GM06990 (cell line): ENCODE measurements around the gene RNU1-3.
"Not testable (repeated sequence)": the region's sequence is repeated elsewhere in the genome, so short reads cannot be mapped to it uniquely, and the experiment has no call there.

ENCODE experiments used
- DNase-seq: peaks from one replicate; pipeline ENCODE4 v3.0.0-alpha.2; 2011; ENCODE audit not compliant: insufficient read length; ENCODE audit errors: extremely low read depth
- H3K27me3 ChIP-seq: replicated peaks from 2 replicates; pipeline ENCODE4 v1.6.0; 2011; ENCODE audit warnings: low read length; ENCODE audit not compliant: control insufficient read depth, insufficient read depth
- H3K36me3 ChIP-seq: 2 replicates; pipeline ENCODE4 v1.5.1; 2011; ENCODE audit warnings: low read length; ENCODE audit not compliant: control insufficient read depth, insufficient read depth
- H3K4me3 ChIP-seq: replicated peaks from 2 replicates; pipeline ENCODE4 v1.5.1; 2011; ENCODE audit warnings: low read depth, mild to moderate bottlenecking, control low read depth, low read length
- TF ChIP-seq, protein P1 (sequence below): IDR thresholded peaks from 2 replicates; pipeline ENCODE4 v1.5.1; 2011; ENCODE audit warnings: low read length, control low read depth, mild to moderate bottlenecking, inconsistent platforms; ENCODE audit not compliant: insufficient read depth, poor library complexity, severe bottlenecking

RNU1-3 gene

DNA sequence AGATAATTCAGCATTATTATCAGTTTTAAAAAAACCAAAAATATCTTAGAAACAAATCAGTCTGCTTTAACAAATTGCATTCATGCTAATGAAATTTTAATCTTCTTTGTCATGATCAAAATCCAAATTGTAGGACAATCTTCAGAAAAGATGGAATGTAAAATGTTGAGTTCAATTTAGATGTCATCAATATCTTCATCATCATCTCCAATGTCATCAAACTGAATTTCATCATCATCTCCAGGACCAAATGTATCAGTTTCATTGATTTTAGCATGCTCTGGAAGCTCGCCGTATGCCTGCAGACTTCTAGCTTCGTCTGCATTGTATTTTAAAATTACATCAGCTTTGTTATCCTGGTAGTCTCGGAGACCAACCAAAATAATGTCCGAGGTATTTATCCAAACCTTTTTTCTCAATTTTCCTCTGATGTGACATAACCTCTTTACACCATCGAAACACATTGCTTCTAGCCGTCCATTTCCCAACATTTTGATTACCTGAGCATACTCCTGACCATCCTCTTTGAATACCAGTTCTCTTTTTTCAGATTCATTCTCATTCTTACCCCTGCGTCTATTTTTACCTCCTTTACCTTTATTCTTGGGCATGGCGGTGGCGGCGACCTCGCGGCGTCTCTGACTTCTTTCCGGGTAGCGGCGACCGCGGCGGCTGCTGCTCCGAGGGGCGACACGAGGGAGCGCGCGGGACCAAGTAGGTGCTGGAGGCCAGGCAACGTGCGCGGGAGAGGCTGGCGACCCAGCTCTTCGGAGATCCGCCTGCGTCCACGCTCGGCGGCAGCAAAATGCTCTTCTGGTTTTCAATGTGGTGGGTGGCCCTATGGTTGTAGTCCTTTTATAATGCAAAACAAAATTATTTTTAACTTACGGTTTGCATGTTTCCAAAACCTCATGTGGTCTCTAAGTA lies 19.0 kb upstream of the RNU1-3 start:
- DNase-seq, H3K27me3 ChIP-seq, H3K4me3 ChIP-seq, H3K36me3 ChIP-seq: not testable (repeated sequence)

DNA sequence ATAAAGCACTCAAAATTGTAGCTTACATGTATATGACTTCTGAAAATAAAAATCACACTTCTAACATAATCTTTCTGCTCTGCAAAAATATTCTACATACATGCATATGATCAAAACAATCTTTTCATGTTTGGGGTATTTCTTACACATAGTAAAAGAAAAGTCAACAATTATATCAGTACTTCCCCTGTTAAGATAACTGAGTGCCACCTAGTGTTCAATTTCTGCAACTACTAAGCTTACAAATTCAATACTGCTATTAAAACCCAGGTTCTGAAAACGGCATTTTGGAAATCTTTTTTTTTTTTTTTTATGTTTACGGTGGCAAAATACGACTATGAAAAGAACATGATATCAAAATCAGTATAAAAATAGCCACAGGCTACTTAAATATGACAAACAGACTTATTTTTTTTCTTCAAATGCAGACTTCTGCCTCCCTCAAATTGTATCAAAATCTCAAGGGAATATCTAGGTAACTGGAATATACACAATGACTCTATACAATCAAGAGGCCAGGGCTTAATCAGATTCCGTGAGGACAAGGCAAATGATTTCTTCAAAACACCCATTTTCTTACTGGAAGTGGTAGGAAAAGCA lies 18.1 kb upstream of the RNU1-3 start:
- H3K4me3 ChIP-seq, H3K36me3 ChIP-seq, H3K27me3 ChIP-seq, DNase-seq: not testable (repeated sequence)
- TF ChIP-seq, protein P1, sequence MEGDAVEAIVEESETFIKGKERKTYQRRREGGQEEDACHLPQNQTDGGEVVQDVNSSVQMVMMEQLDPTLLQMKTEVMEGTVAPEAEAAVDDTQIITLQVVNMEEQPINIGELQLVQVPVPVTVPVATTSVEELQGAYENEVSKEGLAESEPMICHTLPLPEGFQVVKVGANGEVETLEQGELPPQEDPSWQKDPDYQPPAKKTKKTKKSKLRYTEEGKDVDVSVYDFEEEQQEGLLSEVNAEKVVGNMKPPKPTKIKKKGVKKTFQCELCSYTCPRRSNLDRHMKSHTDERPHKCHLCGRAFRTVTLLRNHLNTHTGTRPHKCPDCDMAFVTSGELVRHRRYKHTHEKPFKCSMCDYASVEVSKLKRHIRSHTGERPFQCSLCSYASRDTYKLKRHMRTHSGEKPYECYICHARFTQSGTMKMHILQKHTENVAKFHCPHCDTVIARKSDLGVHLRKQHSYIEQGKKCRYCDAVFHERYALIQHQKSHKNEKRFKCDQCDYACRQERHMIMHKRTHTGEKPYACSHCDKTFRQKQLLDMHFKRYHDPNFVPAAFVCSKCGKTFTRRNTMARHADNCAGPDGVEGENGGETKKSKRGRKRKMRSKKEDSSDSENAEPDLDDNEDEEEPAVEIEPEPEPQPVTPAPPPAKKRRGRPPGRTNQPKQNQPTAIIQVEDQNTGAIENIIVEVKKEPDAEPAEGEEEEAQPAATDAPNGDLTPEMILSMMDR, result peak; percentile 11

DNA sequence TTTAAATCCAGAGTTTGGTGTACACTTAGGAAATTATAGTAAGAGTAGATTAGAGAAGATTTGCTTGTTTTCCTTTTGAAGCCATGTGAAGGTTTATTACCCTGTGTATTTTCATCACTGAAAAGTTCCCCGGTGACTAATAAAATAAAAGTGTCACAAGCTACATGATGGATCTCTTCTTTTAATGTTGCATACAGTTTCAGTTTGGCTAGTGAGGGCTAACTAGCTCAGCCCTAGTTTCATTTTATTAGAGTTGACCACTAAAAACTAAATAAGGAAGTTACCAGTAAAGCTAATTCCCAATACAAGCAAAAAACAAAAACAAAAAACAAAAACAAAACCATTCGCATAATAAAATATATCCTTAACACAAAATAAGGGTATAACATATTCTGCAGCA lies 17.4 kb upstream of the RNU1-3 start:
- not testable (repeated sequence) for DNase-seq, H3K27me3 ChIP-seq, H3K36me3 ChIP-seq, H3K4me3 ChIP-seq

DNA sequence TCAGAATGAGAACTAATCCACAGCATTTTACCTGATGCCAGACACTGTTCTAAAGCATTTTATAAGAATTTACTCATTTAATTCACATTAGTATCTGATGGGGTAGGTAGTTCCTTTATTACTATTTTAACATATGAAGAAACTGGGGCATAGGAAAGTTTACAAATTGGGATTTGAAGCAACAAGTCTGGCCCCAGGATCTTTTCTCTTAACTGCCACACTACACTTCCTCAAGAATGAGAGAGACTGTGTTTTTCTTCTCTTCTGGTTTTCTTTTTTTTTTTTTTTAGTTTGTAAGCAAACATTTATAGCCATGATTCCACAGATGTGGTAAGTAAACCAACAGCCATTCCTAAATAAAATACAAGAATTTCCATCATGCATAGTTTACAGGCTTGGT lies 16.1 kb upstream of the RNU1-3 start:
- H3K36me3 ChIP-seq, H3K4me3 ChIP-seq, DNase-seq: not testable (repeated sequence)

DNA sequence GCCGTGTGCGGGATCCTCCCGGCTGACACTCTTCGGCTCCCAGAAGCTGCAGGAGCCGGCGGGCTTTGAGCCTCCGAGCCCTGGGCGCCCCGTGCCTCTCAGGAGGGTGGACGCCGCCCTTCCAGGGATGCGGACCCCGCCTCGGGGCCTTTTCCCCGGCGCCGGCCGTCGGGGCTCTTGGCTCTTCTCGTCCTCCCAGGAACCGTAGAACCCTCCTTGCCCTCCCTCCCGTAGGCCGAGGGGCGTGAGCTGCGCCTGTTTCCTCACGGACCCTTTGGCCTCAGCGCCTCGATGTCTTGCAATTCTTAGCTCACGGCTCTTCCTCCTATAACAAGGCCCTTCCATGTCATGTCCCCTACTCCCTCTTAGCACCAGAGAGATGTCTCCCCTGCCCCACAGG lies 13.6 kb upstream of the RNU1-3 start:
- H3K27me3 ChIP-seq, H3K36me3 ChIP-seq, H3K4me3 ChIP-seq, DNase-seq: not testable (repeated sequence)

More for the DNA sequence above, 16.1 kb upstream of the RNU1-3 start:
- not testable (repeated sequence) for H3K27me3 ChIP-seq

DNA sequence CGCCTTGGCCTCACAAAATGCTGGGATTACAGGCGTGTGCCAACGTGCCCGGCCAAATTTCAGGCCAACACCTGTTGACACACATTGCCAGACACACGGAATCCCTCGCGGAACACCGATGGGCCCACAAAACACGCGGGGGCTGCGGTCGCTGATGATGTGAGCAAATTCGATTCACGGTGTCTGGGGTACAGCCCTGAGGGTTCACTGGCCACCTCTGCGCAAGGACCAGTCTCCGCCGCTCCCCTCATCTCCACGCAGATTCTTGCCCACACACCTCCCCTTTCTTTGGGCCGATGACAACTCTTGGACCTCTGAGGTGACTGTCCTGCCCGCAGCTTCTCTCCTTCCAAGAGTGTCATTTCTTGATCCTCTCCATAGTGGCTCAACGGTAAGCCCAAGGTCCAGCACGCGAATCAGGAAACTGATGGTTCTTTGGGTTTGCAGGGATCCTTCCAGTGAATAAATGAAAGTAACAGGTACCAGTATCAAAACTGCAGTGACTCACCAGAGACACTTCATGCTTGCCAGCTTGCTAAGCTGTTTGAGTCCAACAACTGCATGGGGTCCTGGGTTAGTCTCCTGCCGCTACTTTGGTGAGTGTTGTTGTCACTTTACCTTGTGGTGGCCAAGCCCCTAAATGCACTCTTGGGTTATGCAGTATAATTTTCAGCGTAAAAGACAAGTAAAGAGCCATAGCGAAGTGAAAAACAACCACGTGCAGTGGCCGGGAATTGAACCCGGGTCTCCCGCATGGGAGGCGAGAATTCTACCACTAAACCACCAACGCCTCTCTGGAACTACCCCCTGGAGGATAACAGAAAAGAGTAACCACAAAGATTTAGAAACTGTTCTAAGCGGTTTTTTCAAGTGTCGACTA lies 11.0 kb upstream of the RNU1-3 start:
- no peaks in the 10 kb centered on the region; the same call in 1 of the 2 replicates for H3K27me3 ChIP-seq
- H3K36me3 ChIP-seq, result no peaks in the 10 kb centered on the region
- peak; percentile 66 for DNase-seq
- H3K4me3 ChIP-seq, result no peak overlapping the region
- TF ChIP-seq, protein P1, result no peak

DNA sequence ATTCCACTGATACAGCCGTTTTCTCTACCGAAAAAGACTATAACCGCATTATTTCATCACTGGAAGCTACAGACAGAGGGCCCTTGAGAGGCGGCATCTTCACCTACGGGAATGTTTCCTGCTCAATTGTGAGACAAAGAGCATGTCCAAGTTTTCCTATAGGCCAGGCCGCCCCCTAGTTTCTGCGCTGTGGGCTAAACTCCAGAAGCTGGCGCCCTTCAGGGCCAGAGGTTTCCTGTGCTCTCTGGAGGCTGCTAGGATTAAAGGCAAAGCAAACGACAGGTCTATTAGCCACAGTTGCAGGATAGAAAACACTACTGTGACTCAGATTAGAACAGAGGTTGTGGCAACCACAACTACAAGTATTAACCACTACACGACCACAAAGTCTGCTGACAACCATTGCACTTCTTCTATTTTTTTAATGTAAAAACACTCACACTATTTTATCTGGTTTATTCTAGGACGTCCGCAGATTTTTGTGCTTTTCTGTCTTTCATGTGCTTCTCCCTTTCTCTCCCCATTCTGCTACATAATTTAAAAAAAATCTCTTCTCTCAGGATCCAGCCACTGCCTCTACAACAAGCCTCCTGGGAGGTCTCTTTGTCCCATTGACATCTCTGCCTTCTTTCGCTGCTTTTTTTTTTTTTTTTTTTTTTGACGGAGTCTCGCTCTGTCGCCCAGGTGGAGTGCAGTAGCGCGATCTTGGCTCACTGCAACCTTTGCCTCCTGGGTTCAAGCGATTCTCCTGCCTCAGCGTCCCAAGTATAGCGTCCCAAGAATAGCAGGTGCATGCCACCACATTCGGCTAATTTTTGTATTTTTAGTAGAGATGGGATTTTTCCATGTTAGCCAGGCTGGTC lies 10.1 kb upstream of the RNU1-3 start:
- peak; percentile 31 for DNase-seq
- not testable (repeated sequence) for H3K36me3 ChIP-seq, H3K27me3 ChIP-seq, H3K4me3 ChIP-seq

DNA sequence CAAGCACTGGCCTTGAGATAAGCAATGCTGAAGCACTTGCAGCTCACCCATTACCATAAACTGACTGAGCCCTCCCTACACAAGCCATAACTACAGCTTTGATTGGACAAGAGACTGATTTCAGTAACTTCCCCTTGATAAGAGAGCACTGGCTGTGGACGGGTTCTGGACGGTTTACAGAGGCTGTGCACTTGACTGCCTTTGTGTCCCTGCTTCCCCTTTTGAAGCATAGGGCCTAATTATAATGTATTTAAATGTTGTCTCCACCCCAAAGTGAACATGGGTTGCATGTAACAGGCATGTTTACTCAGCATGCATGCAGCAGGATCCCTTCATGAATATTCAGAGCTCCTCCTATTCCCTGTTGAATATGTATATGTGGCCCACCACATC lies 8.4 kb upstream of the RNU1-3 start:
- H3K27me3 ChIP-seq, result not testable (repeated sequence)

DNA sequence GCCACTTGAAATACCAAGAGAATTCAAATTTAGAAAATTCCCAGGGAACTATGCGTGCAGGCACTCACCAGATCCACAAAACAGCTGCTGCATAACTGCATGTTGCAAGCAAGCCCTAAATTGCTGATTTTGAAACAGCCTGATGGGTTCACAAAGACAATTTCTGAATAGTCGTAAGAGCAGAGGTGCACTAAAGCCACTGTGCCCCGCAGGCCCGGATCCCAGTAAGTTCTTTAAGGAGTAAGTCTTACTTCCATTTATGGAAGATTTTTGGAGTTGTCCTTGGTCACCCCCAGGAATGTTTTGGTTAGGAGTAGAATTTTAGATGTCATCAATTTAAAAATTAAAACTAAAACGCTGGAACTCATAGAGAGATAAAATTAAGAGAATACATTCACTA lies 7.2 kb upstream of the RNU1-3 start:
- not testable (repeated sequence) for DNase-seq, H3K4me3 ChIP-seq, H3K36me3 ChIP-seq, H3K27me3 ChIP-seq

More for the DNA sequence above, 8.4 kb upstream of the RNU1-3 start:
- not testable (repeated sequence) for DNase-seq, H3K4me3 ChIP-seq, H3K36me3 ChIP-seq

DNA sequence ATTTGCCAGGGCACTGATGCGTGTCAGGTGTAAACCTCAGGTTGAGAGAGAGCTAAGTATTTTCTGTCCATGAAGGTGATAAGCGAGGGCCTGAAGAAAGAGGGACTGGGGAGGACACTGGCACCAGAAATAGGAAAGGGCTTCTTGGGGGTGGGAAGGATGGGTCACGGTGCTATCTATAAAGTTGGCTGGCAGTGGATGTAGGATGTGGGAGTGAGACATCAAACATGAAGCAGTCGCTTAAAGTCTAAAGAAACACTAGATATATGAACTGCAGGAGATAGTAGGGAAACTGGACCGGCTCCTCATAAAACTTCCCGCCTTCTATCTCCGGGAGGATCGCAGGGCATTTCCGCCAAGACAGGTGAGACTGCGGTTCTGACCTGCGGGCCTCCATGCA lies 912 bp downstream of the RNU1-3 start:
- not testable (repeated sequence) for H3K27me3 ChIP-seq, DNase-seq, H3K36me3 ChIP-seq, H3K4me3 ChIP-seq

DNA sequence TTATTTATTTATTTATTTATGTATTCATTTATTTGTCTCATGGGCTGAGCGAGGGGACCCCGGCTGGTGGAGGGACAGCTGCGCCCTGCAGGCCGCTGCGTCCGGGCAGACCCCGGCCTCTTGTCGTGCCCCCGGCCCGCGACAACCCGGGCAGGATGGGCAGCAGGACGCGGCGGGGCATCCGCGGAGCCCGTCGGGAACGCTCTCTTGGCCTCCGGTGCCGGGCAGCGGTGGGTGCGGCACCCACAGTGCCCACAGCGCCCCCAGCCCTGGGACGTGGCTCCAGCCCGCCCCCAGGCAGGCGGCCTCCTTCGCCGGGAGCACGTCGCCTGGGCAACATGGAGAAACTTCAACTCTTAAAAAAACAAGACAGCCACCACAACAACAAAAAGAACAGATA lies 8.5 kb downstream of the RNU1-3 start:
- H3K36me3 ChIP-seq, H3K27me3 ChIP-seq, DNase-seq, H3K4me3 ChIP-seq: not testable (repeated sequence)
